C1 segment of cervical spinal cord (tissue), 14 donors: Measurements from ENCODE around the gene NFIC.

ENCODE experiments used
- DNase-seq, 14 donors: peaks; one replicate each; lab custom pipeline; 2025; lab: John Stamatoyannopoulos, UW

NFIC gene

DNA sequence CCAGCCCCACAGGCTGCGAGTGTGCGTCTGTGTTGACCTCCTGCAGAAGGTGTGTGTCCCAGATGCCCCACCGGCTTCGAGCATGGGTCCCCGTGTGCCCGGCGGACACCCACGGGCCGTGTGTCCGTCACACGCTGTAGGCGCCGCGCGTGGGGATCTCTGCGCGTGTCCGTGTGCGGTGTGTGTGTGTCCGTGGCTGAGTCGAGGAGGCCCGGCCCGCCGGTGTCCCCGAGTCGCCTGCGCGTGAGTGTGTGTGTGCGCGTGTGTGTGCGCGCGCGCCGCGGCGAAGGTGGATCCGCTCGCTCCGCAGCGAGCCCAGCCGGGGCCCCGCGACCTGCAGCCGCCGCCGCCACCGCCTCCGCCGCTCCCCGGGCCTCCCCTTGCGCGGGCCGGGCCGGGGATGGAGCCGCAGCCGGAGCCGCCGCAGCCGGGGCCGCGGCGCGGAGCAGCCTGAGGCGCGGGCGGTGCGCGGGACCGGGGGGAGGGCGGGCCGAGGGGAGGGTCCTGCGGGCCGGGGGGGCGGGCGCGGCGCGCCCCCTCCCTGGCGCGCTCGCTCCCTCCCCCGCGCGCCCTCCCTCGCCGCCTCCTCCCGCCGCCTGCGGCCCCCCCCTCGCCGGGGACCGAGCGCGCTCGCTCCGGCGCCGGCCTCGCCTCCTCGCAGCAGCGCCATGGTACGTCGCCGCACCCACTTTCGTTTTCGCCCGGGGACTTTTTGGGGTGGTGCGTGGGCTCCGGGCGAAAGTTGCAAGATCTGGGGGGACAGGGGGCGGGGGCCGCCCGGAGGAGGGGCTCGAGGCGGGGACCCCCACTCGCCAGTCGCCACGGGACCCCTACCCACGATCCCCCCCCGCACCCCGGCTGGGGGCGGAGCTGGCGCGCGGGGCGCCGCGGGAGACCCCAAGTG is 7.1 kb upstream of the NFIC start:
- DNase-seq: peak in 11 of 14 donors; percentile 15 to 85 (median 53)

GRCh38 chr19:3359919-3360420 is 6.4 kb upstream of the NFIC start:
- DNase-seq: peak in 1 of 14 donors; percentile 71

- DNase-seq: peak in 13 of 14 donors; percentile 49 to 87 (median 72)
These were observed 5.7 kb upstream of the NFIC start for GRCh38 chr19:3360421-3361383.

- peak in 5 of 14 donors; percentile 21 to 55 (median 23) for DNase-seq
These were observed 4.8 kb upstream of the NFIC start for GRCh38 chr19:3361384-3362216.

GRCh38 chr19:3362217-3362906 is 4.0 kb upstream of the NFIC start:
- no peak for DNase-seq

DNA sequence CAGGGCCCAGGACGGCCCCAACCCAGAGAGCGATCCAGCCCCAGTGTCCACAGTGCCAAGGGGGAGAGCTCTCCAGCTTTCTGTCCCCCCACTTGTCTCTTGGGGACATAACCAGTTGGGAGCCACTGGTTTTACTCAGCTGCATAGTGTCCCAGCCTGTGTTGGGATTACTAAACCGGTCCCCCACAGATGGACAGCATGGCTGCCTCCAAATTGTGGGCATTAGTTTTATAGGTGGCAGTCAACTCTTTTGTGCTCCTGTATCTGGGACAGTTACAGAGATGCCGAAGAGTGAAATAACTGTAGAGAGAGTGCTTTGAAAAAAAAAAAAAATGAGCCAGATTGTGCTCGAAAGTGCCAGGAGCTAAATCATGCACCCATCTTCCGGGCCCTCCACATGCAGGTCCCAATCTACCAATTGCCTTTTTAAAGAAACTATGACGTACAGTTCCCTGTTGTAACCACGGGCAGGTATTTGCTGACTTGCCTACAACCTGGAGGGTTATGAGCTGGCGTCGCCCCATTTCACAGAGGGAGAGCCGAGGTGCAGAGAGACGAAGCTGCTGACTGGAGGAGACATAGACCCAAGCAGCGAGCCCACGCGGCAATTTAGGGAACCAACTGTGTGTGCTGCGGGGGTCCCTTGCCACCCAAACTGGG is 2.4 kb upstream of the NFIC start:
- DNase-seq: peak in 1 of 14 donors; percentile 24

- DNase-seq: no peak
These were observed 1.9 kb upstream of the NFIC start for GRCh38 chr19:3364501-3364858.

DNA sequence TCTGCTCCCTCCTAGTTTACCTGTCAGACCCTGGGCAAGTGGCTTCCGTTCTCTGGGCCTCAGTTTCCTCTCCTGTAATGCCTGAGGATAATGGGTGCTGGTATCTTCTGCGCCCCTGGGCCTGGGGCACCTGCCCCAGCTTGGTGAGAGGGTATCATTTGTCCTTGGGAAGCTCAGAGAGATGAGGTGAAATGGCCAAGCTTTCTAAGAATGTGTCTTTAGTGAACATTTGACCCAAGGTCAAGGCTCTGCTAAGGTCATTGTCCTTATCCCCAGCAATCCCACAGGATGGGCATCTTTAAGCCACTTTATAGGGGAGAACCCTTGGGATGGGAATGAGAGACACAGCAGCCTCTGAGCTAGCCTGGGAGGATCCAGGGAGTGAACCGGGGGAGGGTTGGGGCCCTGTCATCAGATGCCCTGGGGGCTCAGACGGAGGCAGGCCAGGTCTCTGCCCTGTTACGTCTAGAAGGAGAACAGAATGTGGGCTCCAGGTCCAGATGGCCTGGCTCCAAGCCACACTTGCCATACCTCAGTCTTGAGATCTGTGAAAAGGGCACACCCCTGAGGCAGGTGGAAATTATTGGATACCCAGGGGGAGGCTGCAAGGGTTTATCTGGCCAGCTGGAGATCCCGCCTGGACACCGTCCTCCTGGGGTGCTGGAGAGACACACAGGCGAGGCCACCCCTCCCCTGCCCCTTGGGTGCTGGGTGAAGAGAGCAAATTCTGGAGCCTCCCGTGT is 1.1 kb upstream of the NFIC start:
- DNase-seq: peak in 3 of 14 donors; percentile 32 to 53 (median 51)

DNA sequence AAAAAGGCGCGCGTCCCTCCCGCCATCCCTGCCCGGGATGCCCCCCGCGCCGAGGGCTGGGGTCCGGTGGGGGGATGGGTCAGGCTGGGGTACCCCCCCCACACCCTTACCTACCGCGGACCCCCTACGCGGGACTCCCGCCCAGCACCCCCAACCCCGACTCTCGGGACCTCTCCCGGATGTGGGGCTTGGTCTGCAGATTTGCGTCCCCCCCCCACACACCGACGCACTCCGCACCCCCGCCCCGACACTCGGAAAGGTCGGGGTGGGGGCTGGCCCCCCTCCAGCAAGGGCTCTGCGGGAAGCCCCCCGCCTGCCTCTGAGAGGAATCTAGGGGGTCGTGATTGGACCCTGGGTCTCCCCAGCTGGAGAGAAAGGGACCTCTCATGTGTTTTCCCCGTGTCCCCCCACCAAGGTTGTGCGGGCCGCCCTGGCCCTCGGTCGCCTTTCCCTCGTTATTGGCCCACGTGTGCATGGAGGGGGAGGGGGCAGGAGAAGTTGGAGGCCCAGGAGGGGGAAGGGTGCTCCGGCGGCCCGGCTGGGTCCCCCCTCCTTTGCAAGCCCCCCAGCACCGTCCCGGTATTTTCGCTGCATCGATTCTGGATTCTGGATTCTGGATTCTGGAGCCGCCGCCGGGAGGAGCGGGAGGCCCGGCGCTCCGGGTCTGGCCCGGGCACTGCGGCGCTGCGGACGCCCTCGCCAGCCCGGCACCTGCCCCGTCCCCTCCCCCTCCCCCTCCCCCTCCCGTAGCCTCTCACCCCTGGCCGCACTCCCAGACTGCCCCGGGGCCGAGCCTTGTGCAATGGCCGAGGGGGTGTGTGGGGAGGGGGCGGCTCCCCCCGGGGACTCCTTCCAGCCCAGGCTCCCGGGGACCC is 607 bp downstream of the NFIC start:
- DNase-seq: peak in 10 of 14 donors; percentile 28 to 74 (median 56)

DNA sequence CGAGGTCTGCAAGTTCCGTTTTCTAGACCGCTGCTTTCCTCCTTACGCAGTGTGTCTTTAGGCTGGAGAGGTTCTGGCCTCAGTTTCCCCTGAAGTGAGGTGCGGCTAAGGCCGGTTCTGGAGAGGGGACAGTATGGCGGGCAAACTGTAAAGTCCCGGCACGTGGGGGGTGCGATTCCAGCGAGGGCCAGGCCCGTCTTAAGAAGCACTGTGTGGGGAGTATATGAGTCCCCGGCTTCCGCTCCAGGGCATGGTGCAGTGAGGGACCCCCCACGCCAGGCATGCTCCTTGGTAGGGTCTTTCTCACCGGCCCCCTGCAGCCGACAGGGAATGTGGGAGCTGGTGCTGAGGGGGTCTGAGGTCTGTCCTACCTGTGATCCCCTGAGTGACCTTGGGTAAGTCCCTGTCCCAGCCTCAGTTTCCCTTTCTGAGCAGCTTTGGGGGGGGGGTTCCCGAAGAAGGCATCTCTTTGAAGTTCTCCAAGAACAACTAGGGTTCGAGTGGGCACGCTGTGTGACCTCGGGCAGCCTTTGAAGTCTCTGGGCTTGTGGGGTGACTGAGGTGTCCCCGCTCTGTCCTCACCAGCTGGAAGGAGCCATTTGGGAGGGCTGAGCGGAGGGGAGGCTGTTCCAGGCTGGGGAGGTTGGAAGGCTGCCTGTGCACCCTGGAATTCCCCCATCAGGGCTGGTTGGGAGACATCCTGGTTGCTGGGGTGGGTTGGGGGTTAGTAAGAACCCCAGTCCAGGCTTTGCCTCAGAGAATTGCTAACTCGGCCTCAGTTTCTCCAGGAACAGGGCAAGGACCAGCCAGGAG is 1.5 kb downstream of the NFIC start:
- peak in 2 of 14 donors; percentile 15 to 46 for DNase-seq

- peak in 2 of 14 donors; percentile 43 to 46 for DNase-seq
These were observed 2.0 kb downstream of the NFIC start for GRCh38 chr19:3368441-3368795.

DNA sequence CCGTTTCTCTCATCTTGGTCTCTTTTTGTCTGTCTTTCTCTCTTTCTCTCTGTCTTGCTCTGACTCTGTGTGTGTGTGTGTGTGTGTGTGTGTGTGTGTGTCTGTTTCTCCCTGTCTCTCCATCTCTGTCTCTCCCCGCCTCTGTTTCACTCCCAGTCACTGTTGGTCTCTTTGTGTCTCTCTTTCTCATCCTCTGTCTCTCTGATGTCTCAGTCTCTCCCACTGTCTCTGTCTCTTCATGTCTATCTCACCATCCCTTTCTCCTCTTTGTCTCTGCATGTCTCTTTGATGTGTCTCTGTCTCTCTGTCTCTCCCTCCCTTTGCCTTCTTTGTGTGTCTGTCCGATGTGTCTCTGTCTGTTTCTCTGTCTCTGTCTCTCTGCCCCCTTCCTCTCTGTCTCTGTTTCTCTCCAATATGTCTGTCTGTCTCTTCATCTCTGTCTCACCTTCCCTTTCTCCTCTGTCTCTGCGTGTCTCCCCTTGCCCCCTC is 2.5 kb downstream of the NFIC start:
- no peak for DNase-seq

DNA sequence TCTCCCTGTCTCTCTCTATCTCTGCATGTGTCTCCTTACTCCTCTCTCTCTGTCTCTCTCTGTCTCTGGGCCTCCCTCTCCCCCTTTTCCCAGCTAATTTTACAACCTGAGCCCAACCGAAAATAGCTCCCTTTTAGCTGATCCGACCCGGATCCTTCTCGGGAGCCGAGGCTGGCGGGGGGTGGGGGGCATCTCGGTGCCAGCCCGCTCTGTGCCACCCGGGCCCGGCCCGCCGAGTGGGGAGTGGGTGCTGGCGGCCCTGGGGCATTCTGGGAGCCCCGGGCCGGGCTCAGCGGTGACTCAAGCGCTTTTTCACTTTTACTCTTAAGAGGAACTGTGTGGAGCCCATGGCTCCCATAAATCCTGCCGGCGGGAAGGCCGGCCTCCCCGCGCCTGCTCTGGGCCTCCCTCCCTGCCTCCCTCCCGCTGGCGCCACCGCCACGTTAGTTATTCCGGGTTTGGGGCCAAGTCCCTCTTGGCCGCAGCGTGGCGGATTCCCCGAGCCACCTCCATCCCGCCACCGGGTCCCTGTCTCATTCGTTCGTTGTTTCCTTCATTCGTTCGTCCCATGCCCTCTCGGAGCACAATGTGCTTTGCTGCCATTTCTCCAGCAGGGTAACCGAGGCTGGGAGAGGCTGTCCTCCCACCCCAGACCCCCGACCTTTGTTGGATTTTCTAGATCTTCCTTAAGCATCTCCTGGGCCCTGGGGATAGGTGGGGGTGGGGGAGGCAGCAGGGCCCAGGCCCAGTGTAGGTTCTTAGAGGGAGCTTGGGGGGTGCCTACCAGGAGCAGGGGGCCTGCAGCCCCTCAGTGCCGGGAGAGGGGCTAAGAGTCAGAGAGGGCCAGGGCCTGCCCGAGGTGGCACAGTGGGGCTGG is 3.2 kb downstream of the NFIC start:
- DNase-seq: peak in 11 of 14 donors; percentile 24 to 83 (median 55)

- peak in 5 of 14 donors; percentile 10 to 73 (median 13) for DNase-seq
These were observed 3.9 kb downstream of the NFIC start for GRCh38 chr19:3370214-3370720.

- DNase-seq: peak in 1 of 14 donors; percentile 49
These were observed 4.6 kb downstream of the NFIC start for GRCh38 chr19:3370728-3371591.
